HG03066 (cell line): ENCODE results near the gene AMFR.
"Not testable (repeated sequence)": the region's sequence is repeated elsewhere in the genome, so short reads cannot be mapped to it uniquely, and the experiment has no call there.

Source experiments
- ATAC-seq: cut with Tn5 transposase; IDR thresholded peaks from one replicate; pipeline ENCODE4 v1.9.1; 2021; ENCODE audit warnings: low read depth; ENCODE audit not compliant: unreplicated experiment

AMFR gene

GRCh38 chr16:56399486-56399885 is 25.9 kb downstream of the AMFR start:
- no peak for ATAC-seq

GRCh38 chr16:56399047-56399446 is 26.3 kb downstream of the AMFR start:
- ATAC-seq: no peak

GRCh38 chr16:56396724-56397123 is 28.6 kb downstream of the AMFR start:
- ATAC-seq: not testable (repeated sequence)

- no peak for ATAC-seq
Observed at GRCh38 chr16:56389554-56389953, 35.8 kb downstream of the AMFR start.

GRCh38 chr16:56388209-56388608 is 37.1 kb downstream of the AMFR start:
- no peak for ATAC-seq

- ATAC-seq: no peak
Observed at GRCh38 chr16:56387396-56387795, 37.9 kb downstream of the AMFR start.

GRCh38 chr16:56384074-56384721 is 41.1 kb downstream of the AMFR start:
- ATAC-seq: no peak

- no peak for ATAC-seq
Observed at GRCh38 chr16:56382901-56383355, 42.4 kb downstream of the AMFR start.

GRCh38 chr16:56382459-56382858 is 42.9 kb downstream of the AMFR start:
- no peak for ATAC-seq

- ATAC-seq: not testable (repeated sequence)
Observed at GRCh38 chr16:56380778-56381485, 44.4 kb downstream of the AMFR start.

GRCh38 chr16:56379044-56379443 is 46.3 kb downstream of the AMFR start:
- not testable (repeated sequence) for ATAC-seq

- ATAC-seq: not testable (repeated sequence)
Observed at GRCh38 chr16:56375792-56376191, 49.6 kb downstream of the AMFR start.

GRCh38 chr16:56373003-56373402 is 52.3 kb downstream of the AMFR start:
- no peak for ATAC-seq

- ATAC-seq: no peak
Observed at GRCh38 chr16:56372013-56372634, 53.2 kb downstream of the AMFR start.

GRCh38 chr16:56371660-56371937 is 53.7 kb downstream of the AMFR start:
- ATAC-seq: no peak

GRCh38 chr16:56370875-56371659 is 54.3 kb downstream of the AMFR start:
- no peak for ATAC-seq

GRCh38 chr16:56370185-56370874 is 55.0 kb downstream of the AMFR start:
- no peak for ATAC-seq

GRCh38 chr16:56369202-56369601 is 56.1 kb downstream of the AMFR start:
- ATAC-seq: no peak

- ATAC-seq: no peak
Observed at GRCh38 chr16:56368545-56368944, 56.8 kb downstream of the AMFR start.

GRCh38 chr16:56367764-56368163 is 57.6 kb downstream of the AMFR start:
- no peak for ATAC-seq

GRCh38 chr16:56366945-56367344 is 58.4 kb downstream of the AMFR start:
- ATAC-seq: no peak
